Measurements from ENCODE around the gene UBAP2.

DNA sequence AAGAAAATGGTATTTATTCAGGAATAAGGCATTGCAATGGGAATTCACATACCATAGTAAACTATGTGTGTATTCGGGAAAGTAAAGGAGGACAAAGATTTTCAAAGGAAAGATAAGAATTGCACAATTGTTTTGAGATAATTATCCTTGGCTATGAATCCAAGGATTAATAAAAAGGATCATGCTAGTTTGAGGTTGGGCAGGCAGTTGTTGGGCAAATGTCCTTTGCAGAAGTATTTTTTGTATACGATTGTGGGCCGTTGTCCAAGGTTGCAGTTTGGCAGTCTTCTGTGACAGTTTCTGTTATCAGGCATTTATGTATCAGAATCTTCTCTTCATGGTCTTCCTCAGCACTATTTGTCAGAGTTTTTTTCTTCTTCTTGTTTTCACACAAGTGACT is 10.6 kb upstream of the UBAP2 start:
- TF ChIP-seq, protein P1, sequence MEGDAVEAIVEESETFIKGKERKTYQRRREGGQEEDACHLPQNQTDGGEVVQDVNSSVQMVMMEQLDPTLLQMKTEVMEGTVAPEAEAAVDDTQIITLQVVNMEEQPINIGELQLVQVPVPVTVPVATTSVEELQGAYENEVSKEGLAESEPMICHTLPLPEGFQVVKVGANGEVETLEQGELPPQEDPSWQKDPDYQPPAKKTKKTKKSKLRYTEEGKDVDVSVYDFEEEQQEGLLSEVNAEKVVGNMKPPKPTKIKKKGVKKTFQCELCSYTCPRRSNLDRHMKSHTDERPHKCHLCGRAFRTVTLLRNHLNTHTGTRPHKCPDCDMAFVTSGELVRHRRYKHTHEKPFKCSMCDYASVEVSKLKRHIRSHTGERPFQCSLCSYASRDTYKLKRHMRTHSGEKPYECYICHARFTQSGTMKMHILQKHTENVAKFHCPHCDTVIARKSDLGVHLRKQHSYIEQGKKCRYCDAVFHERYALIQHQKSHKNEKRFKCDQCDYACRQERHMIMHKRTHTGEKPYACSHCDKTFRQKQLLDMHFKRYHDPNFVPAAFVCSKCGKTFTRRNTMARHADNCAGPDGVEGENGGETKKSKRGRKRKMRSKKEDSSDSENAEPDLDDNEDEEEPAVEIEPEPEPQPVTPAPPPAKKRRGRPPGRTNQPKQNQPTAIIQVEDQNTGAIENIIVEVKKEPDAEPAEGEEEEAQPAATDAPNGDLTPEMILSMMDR (IDR thresholded peaks at IDR 0.05) = no peak
- TF ChIP-seq POLR2AphosphoS5 (IDR thresholded peaks at IDR 0.05) (no peak), POLR2A (IDR thresholded peaks at IDR 0.05) (no peak)

Data from prostate gland (tissue), 2 donors.